VCaP (cell line): ENCODE data around the gene TAF1D.

Experiments
- H3K27ac ChIP-seq: fragments of 450-650 bp; 2 replicates; pipeline ENCODE4 v1.5.1; 2017
- CTCF ChIP-seq: fragments of 450-650 bp; conservative IDR thresholded peaks from 2 replicates; pipeline ENCODE4 v1.5.1; 2017; ENCODE audit warnings: mild to moderate bottlenecking, moderate library complexity

Gene TAF1D

GRCh38 chr11:93718057-93718563 is 23.2 kb downstream of the TAF1D start:
- TF ChIP-seq CTCF, result no peak
- H3K27ac ChIP-seq, result no peak overlapping the region

GRCh38 chr11:93717501-93717900 is 23.8 kb downstream of the TAF1D start:
- no peak for TF ChIP-seq CTCF

GRCh38 chr11:93715797-93716396 is 25.4 kb downstream of the TAF1D start:
- no peak overlapping the region for H3K27ac ChIP-seq
- TF ChIP-seq CTCF, result no peak

More at GRCh38 chr11:93717501-93717900, 23.8 kb downstream of the TAF1D start:
- H3K27ac ChIP-seq, result no peak overlapping the region

GRCh38 chr11:93712678-93713077 is 28.6 kb downstream of the TAF1D start:
- no peak for TF ChIP-seq CTCF
- no peak overlapping the region for H3K27ac ChIP-seq

GRCh38 chr11:93710239-93710638 is 31.1 kb downstream of the TAF1D start:
- TF ChIP-seq CTCF, result no peak

GRCh38 chr11:93704237-93704636 is 37.1 kb downstream of the TAF1D start:
- TF ChIP-seq CTCF, result 0 out of 2 replicates have a peak, but pooled peaks have one; percentile 11
- H3K27ac ChIP-seq, result no peak overlapping the region

More at GRCh38 chr11:93710239-93710638, 31.1 kb downstream of the TAF1D start:
- no peak overlapping the region for H3K27ac ChIP-seq

- H3K27ac ChIP-seq, result no peak overlapping the region
- no peak for TF ChIP-seq CTCF
Observed at GRCh38 chr11:93700830-93701229, 40.5 kb downstream of the TAF1D start.
